DOHH2 (cell line): ENCODE measurements around the gene PITPNM1.

Experiments
- EZH2phosphoT487 ChIP-seq: fragments of 200-600 bp; sonication (generic); IDR thresholded peaks from 2 replicates; pipeline ENCODE4 v1.6.1; 2017; ENCODE audit warnings: borderline replicate concordance, mild to moderate bottlenecking, antibody characterized with exemption, low read length, moderate library complexity, mixed read lengths
- TF ChIP-seq, protein P1 (sequence below): fragments of 200-600 bp; sonication (generic); IDR thresholded peaks from one replicate; pipeline ENCODE4 v1.5.1; 2014; ENCODE audit warnings: antibody characterized with exemption, mild to moderate bottlenecking, low read depth, low read length; ENCODE audit not compliant: poor library complexity, severe bottlenecking

DNA sequence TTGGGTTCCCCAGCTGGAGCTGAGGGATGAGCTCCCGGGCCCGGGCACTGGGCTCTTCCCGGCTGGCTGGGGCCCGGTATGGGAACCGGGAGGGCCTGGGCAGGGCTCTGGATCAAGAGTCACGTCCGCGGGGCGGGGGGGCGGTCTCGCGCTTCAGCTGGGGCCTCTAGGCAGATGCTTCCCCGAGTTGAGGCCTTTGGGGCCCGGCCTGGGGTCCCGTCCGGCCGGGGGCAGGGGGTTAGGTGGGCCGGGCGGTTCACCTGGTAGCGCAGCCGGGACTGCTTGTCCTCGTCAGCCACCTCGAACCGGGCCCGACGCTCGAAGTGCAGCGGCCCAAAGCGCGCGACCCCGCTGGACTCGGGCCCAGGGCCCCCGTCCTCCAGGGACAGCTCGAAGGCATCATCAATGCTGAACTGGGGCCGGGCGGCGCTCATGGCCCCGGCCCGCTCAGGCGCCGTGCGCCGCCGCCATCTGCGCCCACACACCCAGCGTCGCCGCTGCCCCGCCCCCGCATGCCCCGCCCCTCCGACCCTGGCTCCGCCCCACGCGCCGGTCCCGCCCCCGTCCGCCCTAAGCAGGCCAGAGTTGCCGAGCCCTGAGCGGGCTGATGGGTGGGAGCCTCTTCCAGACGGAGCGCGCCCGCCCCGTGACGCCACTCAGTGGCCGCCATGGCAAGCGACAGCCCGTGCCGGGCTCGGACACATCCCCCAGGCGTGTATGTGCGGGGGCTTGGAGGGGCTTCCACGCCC, 36.2 kb downstream of the PITPNM1 start, which contains the start of gene TMEM134:
- TF ChIP-seq, protein P1, sequence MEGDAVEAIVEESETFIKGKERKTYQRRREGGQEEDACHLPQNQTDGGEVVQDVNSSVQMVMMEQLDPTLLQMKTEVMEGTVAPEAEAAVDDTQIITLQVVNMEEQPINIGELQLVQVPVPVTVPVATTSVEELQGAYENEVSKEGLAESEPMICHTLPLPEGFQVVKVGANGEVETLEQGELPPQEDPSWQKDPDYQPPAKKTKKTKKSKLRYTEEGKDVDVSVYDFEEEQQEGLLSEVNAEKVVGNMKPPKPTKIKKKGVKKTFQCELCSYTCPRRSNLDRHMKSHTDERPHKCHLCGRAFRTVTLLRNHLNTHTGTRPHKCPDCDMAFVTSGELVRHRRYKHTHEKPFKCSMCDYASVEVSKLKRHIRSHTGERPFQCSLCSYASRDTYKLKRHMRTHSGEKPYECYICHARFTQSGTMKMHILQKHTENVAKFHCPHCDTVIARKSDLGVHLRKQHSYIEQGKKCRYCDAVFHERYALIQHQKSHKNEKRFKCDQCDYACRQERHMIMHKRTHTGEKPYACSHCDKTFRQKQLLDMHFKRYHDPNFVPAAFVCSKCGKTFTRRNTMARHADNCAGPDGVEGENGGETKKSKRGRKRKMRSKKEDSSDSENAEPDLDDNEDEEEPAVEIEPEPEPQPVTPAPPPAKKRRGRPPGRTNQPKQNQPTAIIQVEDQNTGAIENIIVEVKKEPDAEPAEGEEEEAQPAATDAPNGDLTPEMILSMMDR = peak; percentile 73
- no peak for TF ChIP-seq EZH2phosphoT487
